Breast epithelium (tissue), 3 donors: Measurements from ENCODE around the gene FEZF1.

Source experiments
- POLR2A ChIP-seq: fragments of 450-650 bp; IDR thresholded peaks from one replicate; pipeline ENCODE4 v1.6.1; 2016; ENCODE audit warnings: antibody characterized with exemption, mild to moderate bottlenecking, moderate library complexity
- TF ChIP-seq, protein P1 (sequence below), 3 donors: fragments of 450-650 bp; IDR thresholded peaks; one replicate each; pipeline ENCODE4 v1.5.1; 2016 to 2017; ENCODE audit warnings: antibody characterized with exemption in 3 of 3, mild to moderate bottlenecking in 3 of 3, moderate library complexity in 3 of 3

DNA sequence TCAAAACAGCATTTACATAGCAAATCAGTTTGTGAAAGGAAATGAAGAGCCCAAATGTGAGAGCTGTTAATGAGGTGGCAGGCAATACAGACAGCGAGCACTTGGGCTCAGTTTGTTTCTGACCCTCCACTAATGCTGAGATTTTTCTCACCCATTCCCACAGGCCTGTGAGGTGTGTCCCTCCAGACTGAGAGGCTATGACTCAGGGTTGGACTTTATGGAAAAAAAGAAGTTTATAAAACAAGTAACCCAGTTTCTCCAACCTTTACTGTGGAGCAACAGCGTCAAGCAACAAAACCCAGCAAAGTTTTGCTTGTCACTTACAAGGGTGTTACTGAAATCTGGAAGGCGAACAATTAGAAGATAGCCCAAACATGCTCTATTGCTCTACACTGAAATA, 4.9 kb upstream of the FEZF1 start:
- TF ChIP-seq, protein P1, sequence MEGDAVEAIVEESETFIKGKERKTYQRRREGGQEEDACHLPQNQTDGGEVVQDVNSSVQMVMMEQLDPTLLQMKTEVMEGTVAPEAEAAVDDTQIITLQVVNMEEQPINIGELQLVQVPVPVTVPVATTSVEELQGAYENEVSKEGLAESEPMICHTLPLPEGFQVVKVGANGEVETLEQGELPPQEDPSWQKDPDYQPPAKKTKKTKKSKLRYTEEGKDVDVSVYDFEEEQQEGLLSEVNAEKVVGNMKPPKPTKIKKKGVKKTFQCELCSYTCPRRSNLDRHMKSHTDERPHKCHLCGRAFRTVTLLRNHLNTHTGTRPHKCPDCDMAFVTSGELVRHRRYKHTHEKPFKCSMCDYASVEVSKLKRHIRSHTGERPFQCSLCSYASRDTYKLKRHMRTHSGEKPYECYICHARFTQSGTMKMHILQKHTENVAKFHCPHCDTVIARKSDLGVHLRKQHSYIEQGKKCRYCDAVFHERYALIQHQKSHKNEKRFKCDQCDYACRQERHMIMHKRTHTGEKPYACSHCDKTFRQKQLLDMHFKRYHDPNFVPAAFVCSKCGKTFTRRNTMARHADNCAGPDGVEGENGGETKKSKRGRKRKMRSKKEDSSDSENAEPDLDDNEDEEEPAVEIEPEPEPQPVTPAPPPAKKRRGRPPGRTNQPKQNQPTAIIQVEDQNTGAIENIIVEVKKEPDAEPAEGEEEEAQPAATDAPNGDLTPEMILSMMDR (IDR thresholded peaks at IDR 0.05) = no peak
- TF ChIP-seq POLR2A = no peak
